ENCODE data around the gene ITGA6.

GRCh38 chr2:172409042-172409441 is 18.3 kb upstream of the ITGA6 start:
- TF ChIP-seq CTCF (conservative IDR thresholded peaks at IDR 0.05 in 1 of 2, IDR thresholded peaks at IDR 0.05 in 1 of 2; ENCODE audit: low read depth in 1 of 2, low read length in 2 of 2) (no peak), EZH2 (IDR thresholded peaks at IDR 0.05; ENCODE audit: low read length, missing control alignments) (no peak)

Measured in fibroblast of lung (primary cell).